Keratinocyte (primary cell): ENCODE data around the gene PROM1. TPM values are rescaled to one million over a fixed set of nuclear protein-coding genes. Genes with fewer than 3 reads are reported as not detected.

Source experiments
- DNase-seq: peaks from one replicate; pipeline ENCODE4 v3.0.0-alpha.2; 2011; ENCODE audit warnings: low read depth, missing footprints, low spot score
- FAIRE-seq: peaks from 2 replicates; lab custom pipeline; 2011; peaks lifted over from hg19 to GRCh38; lab: Jason Lieb, UNC
- H2AFZ ChIP-seq: 2 replicates; pipeline ENCODE4 v1.6.0; 2012; ENCODE audit warnings: low read length, control low read depth, inconsistent platforms; ENCODE audit not compliant: control insufficient read depth
- H3K27ac ChIP-seq: 2 replicates; pipeline ENCODE4 v1.5.1; 2011; ENCODE audit warnings: low read length; ENCODE audit not compliant: control insufficient read depth, insufficient read depth
- H3K27me3 ChIP-seq: 3 replicates; pipeline ENCODE4 v1.6.0; 2011; ENCODE audit warnings: low read length; ENCODE audit not compliant: control insufficient read depth, insufficient read depth; ENCODE audit errors: extremely low read depth
- H3K36me3 ChIP-seq, 2 experiments: 2 replicates in 1 of 2; 3 replicates in 1 of 2; pipeline ENCODE4 v1.5.1; 2011; ENCODE audit warnings: low read length in 2 of 2, mild to moderate bottlenecking in 1 of 2; ENCODE audit not compliant: control insufficient read depth in 2 of 2, insufficient read depth in 2 of 2; ENCODE audit errors: extremely low read depth in 1 of 2
- H3K4me1 ChIP-seq: 3 replicates; pipeline ENCODE4 v1.5.1; 2011; ENCODE audit warnings: low read length; ENCODE audit not compliant: control insufficient read depth, insufficient read depth; ENCODE audit errors: extremely low read depth
- H3K4me2 ChIP-seq: 3 replicates; pipeline ENCODE4 v1.6.0; 2011; ENCODE audit warnings: low read depth, low read length; ENCODE audit not compliant: control insufficient read depth, insufficient read depth; ENCODE audit errors: extremely low read depth
- H3K4me3 ChIP-seq, 3 experiments: fragments of 200-600 bp in 1 of 3; sonication (generic) in 1 of 3; 2 replicates in 2 of 3; 3 replicates in 1 of 3; pipeline ENCODE4 v1.5.1; 2011 to 2016; ENCODE audit warnings: low read length in 3 of 3, mild to moderate bottlenecking in 3 of 3, control low read depth in 2 of 3, inconsistent platforms in 1 of 3, low read depth in 1 of 3, mixed read lengths in 1 of 3, mixed run types in 1 of 3, moderate library complexity in 1 of 3; ENCODE audit not compliant: control insufficient read depth in 2 of 3, insufficient read depth in 2 of 3; ENCODE audit errors: extremely low read depth in 1 of 3
- H3K79me2 ChIP-seq: 2 replicates; pipeline ENCODE4 v1.6.0; 2012; ENCODE audit warnings: low read length; ENCODE audit not compliant: control insufficient read depth, insufficient read depth
- H3K9ac ChIP-seq: 3 replicates; pipeline ENCODE4 v1.6.0; 2011; ENCODE audit warnings: low read length; ENCODE audit not compliant: control insufficient read depth, insufficient read depth; ENCODE audit errors: extremely low read depth
- H3K9me1 ChIP-seq: 3 replicates; pipeline ENCODE4 v1.6.0; 2011; ENCODE audit warnings: low read length; ENCODE audit not compliant: control insufficient read depth, insufficient read depth; ENCODE audit errors: extremely low read depth
- H3K9me3 ChIP-seq: 2 replicates; pipeline ENCODE4 v1.5.1; 2012; ENCODE audit warnings: low read depth, low read length; ENCODE audit not compliant: control insufficient read depth
- H4K20me1 ChIP-seq: 3 replicates; pipeline ENCODE4 v1.6.0; 2011; ENCODE audit warnings: low read length; ENCODE audit not compliant: control insufficient read depth, insufficient read depth; ENCODE audit errors: extremely low read depth
- CTCF ChIP-seq, 3 experiments: IDR thresholded peaks in 1 of 3; conservative IDR thresholded peaks in 1 of 3; optimal IDR thresholded peaks in 1 of 3; 2 replicates in 2 of 3; 3 replicates in 1 of 3; pipeline versions ENCODE3 to v1.5.1; 2011; ENCODE audit warnings: low read length in 3 of 3, mild to moderate bottlenecking in 3 of 3, moderate library complexity in 2 of 3, control low read depth in 1 of 3, inconsistent platforms in 1 of 3; ENCODE audit not compliant: insufficient read depth in 2 of 3; ENCODE audit errors: extremely low read depth in 1 of 3
- EZH2 ChIP-seq: IDR thresholded peaks from one replicate; pipeline ENCODE4 v1.6.1; 2012; ENCODE audit warnings: inconsistent platforms, mild to moderate bottlenecking, low read length, moderate library complexity
- dilution Hi-C: fragments of 300-500 bp; cut with MboI; formaldehyde crosslinking; loops from one replicate; pipeline ENCODE4 v1.7.0; 2020; ENCODE audit warnings: low sequenced_read_pairs; ENCODE audit not compliant: extremely low pct_ligation_motif_present
- polyA plus RNA-seq, 5 experiments: library from polyadenylated mRNA; depleted of rRNA in 3 of 5; stranded (reverse) in 3 of 5; stranded (forward) in 1 of 5; unstranded in 1 of 5; fragments of >200 nt; gene quantifications; 1 replicate in 1 of 5; 2 replicates in 3 of 5; 3 replicates in 1 of 5; pipeline versions ENCODE4 v1.2.1 to v1.2.3, GENCODE V29; 2011 to 2012; ENCODE audit warnings: missing spikeins in 2 of 5, low read depth in 1 of 5, low replicate concordance in 1 of 5

Gene PROM1
- polyA plus RNA-seq, 1 donor (not counting 4 experiments of a cell fraction or from before 2014, with no cell fraction given), result not detected

DNA sequence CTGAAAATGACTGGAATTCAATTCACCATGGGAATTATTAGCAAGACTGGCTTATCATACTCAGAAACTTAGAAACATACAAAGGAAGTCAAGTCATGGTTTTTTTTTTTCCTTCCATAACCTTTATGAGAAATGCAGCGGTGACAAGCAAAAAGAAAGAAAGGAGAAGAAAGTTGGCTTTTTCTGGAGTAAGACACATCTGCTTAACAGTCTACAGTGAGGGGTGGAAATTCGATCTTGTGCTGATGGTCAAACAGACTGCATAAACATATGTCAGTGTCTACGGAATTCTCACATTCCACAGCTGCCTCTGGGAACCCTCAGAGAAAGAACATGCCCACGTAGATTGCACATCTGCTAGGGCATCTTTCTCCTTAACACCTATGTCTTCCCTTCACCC, 54.6 kb downstream of the PROM1 start:
- no peak for TF ChIP-seq CTCF (optimal IDR thresholded peaks at IDR 0.05 in 1 of 3, IDR thresholded peaks at IDR 0.05 in 1 of 3, conservative IDR thresholded peaks at IDR 0.05 in 1 of 3; ENCODE audit: extremely low read depth in 1 of 3, insufficient read depth in 2 of 3, low read length in 3 of 3)
- TF ChIP-seq EZH2, result no peak
- Histone ChIP-seq H3K79me2 (no peaks in the 10 kb centered on the region), H3K27me3 (peaks cover 10% of the 10 kb centered on the region), H3K9ac (no peak overlapping the region), H2AFZ (no peak overlapping the region), H4K20me1 (no peaks in the 10 kb centered on the region), H3K27ac (no peak overlapping the region), H3K36me3 (no peaks in the 10 kb centered on the region), H3K4me3 (no peak overlapping the region), H3K9me1 (no peaks in the 10 kb centered on the region), H3K4me1 (no peaks in the 10 kb centered on the region), H3K4me2 (no peak overlapping the region), H3K9me3 (no peaks in the 10 kb centered on the region)
- no peak for FAIRE-seq
- dilution Hi-C loops, result no loop called here
- DNase-seq, result no peak

DNA sequence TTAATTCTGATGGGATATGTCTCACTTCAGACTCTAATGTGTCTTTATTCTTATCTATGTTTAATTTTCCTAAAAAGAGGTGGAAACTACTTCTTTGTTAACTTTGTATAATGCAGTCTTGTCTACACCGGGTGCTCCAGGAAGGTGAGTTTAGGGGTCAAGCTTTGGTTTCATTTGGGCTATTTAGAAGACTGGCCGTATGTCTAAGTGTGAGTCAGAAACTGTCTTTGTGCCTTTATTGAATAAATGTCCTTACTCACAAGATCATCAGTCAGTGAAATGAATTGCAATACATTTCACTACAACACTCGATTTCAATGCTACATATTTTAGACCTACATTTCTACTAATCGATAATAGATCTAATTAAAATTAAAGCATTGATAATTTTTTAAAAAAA, 56.2 kb downstream of the PROM1 start:
- Histone ChIP-seq H3K9me1 (no peaks in the 10 kb centered on the region), H3K4me1 (no peaks in the 10 kb centered on the region), H4K20me1 (no peaks in the 10 kb centered on the region), H3K79me2 (no peaks in the 10 kb centered on the region), H3K4me2 (no peak overlapping the region), H3K9ac (no peak overlapping the region), H3K4me3 (no peak overlapping the region), H3K27ac (no peak overlapping the region), H3K9me3 (no peaks in the 10 kb centered on the region), H2AFZ (no peak overlapping the region), H3K36me3 (no peaks in the 10 kb centered on the region), H3K27me3 (peaks cover 15% of the 10 kb centered on the region)
- dilution Hi-C loops, result no loop called here
- TF ChIP-seq CTCF (optimal IDR thresholded peaks at IDR 0.05 in 1 of 3, IDR thresholded peaks at IDR 0.05 in 1 of 3, conservative IDR thresholded peaks at IDR 0.05 in 1 of 3; ENCODE audit: extremely low read depth in 1 of 3, insufficient read depth in 2 of 3, low read length in 3 of 3), result no peak
- TF ChIP-seq EZH2, result no peak
- FAIRE-seq, result no peak
- DNase-seq, result no peak
